Right cardiac atrium (tissue), 5 donors: ENCODE measurements around the gene SLC35B4. TPM values are rescaled to one million over a fixed set of nuclear protein-coding genes. Genes with fewer than 3 reads are reported as not detected.

Experiments
- ATAC-seq, 2 donors: fragments of 200-7000 bp; cut with Tn5 transposase; one replicate each; pipeline versions ENCODE4 v1.8.0 to v1.9.1; 2020; ENCODE audit warnings: moderate library complexity in 2 of 2, mild to moderate bottlenecking in 1 of 2
- DNase-seq, 3 donors: peaks; one replicate each; pipeline ENCODE4 v3.0.0-alpha.2; 2020
- H3K27ac ChIP-seq: one replicate; pipeline ENCODE4 v1.5.1; 2013; ENCODE audit warnings: mild to moderate bottlenecking, low read length, control low read depth, moderate library complexity
- H3K27me3 ChIP-seq: one replicate; pipeline ENCODE4 v1.6.1; 2013; ENCODE audit not compliant: control insufficient read depth, insufficient read depth
- H3K4me1 ChIP-seq: one replicate; pipeline ENCODE4 v1.6.1; 2013; ENCODE audit warnings: low read length; ENCODE audit not compliant: control insufficient read depth, insufficient read depth
- H3K4me3 ChIP-seq: one replicate; pipeline ENCODE4 v1.5.1; 2013; ENCODE audit warnings: low read length, control low read depth
- H3K9me3 ChIP-seq: one replicate; pipeline ENCODE4 v1.6.1; 2013; ENCODE audit warnings: low read length; ENCODE audit not compliant: control insufficient read depth
- WGBS: extraction: QIAGEN DNeasy Blood & Tissue Kit; methylation state at CpG from one replicate; pipeline ENCODE4 v1.1.7; 2013; 5-methylcytosine and 5-hydroxymethylcytosine counted together
- intact Hi-C, 4 donors: fragments of 100-400 bp; cut with DNase I; formaldehyde crosslinking; loops; one replicate each; pipeline versions ENCODE4 v1.11.0 to v1.14.0; 2022 to 2023
- polyA plus RNA-seq: library from polyadenylated mRNA; stranded (reverse); fragments of 200-250 nt; gene quantifications from one replicate; pipeline ENCODE4 v1.2.3, GENCODE V29; 2013
- total RNA-seq, 4 donors: library from RNA; stranded (reverse); fragmentation: NEBNext Ultra II Directional; extraction: Animal tissue kit (Norgen Biotek cat#: 25700); gene quantifications; one replicate each; pipeline ENCODE4 v1.2.1, GENCODE V29; 2021
- donor health status: healthy with polysubstance abuse.
- donor health status: DM: no; HTN: yes; CAD: no.
- donor health status: DM: no; HTN: no; CAD: no.
- donor health status: DM: no; HTN: yes; CAD: no; lungs with severe emphysema.
- donor health status: DM: yes; HTN: yes; CAD: no.

SLC35B4 gene
- total and polyA plus RNA-seq, 5 donors = 2.4 to 9.2 (median 6.6) TPM

- peak in 1 of 2 donors; percentile 23 for ATAC-seq
- WGBS = 83% methylated on average over 3 of the region's 3 CpGs
- Histone ChIP-seq H3K9me3 (no peaks in the 10 kb centered on the region), H3K4me1 (peaks cover 1% of the 10 kb centered on the region), H3K27ac (no peak overlapping the region), H3K4me3 (no peak overlapping the region), H3K27me3 (no peaks in the 10 kb centered on the region)
- no peak for DNase-seq
- intact Hi-C loops = no loop called here
Observed at GRCh38 chr7:134290286-134290685, 26.4 kb downstream of the SLC35B4 start.

GRCh38 chr7:134289841-134290240 lies 26.9 kb downstream of the SLC35B4 start:
- no peaks in the 10 kb centered on the region for H3K9me3 ChIP-seq
- WGBS = 66% methylated on average over 2 of the region's 2 CpGs
- intact Hi-C loops = no loop called here
- no peak overlapping the region for H3K27ac ChIP-seq
- no peak overlapping the region for H3K4me3 ChIP-seq
- ATAC-seq (no peak), DNase-seq (no peak)
- H3K27me3 ChIP-seq = no peaks in the 10 kb centered on the region
- peaks cover 1% of the 10 kb centered on the region for H3K4me1 ChIP-seq

- DNase-seq = no peak
- 63% methylated on average over 7 of the region's 7 CpGs for WGBS
- H3K27ac ChIP-seq = no peak overlapping the region
- ATAC-seq = no peak
- no peaks in the 10 kb centered on the region for H3K9me3 ChIP-seq
- intact Hi-C loops = no loop called here
- peaks cover 1% of the 10 kb centered on the region for H3K4me1 ChIP-seq
- no peak overlapping the region for H3K4me3 ChIP-seq
- H3K27me3 ChIP-seq = no peaks in the 10 kb centered on the region
Observed at GRCh38 chr7:134289423-134289822, 27.3 kb downstream of the SLC35B4 start.

- DNase-seq (no peak), ATAC-seq (no peak)
- Histone ChIP-seq H3K4me1 (peaks cover 1% of the 10 kb centered on the region), H3K27ac (no peak overlapping the region), H3K9me3 (no peaks in the 10 kb centered on the region), H3K4me3 (no peak overlapping the region), H3K27me3 (no peaks in the 10 kb centered on the region)
- WGBS = 85% methylated on average over 12 of the region's 12 CpGs
- intact Hi-C loops = no loop called here
Observed at GRCh38 chr7:134287916-134288659, 28.6 kb downstream of the SLC35B4 start.

GRCh38 chr7:134284952-134285351 lies 31.8 kb downstream of the SLC35B4 start:
- no peak overlapping the region for H3K27ac ChIP-seq
- no peaks in the 10 kb centered on the region for H3K9me3 ChIP-seq
- intact Hi-C loops = no loop called here
- WGBS = 73% methylated on average over 3 of the region's 3 CpGs
- DNase-seq (no peak), ATAC-seq (no peak)
- no peak overlapping the region for H3K4me3 ChIP-seq
- H3K4me1 ChIP-seq = no peaks in the 10 kb centered on the region
- no peaks in the 10 kb centered on the region for H3K27me3 ChIP-seq

GRCh38 chr7:134284011-134284410 lies 32.7 kb downstream of the SLC35B4 start:
- no peak overlapping the region for H3K4me3 ChIP-seq
- H3K27me3 ChIP-seq = no peaks in the 10 kb centered on the region
- WGBS = 44% methylated on average over 6 of the region's 6 CpGs
- no peak overlapping the region for H3K27ac ChIP-seq
- no peak for ATAC-seq
- no peaks in the 10 kb centered on the region for H3K9me3 ChIP-seq
- no peak for DNase-seq
- intact Hi-C loops = no loop called here
- no peaks in the 10 kb centered on the region for H3K4me1 ChIP-seq

GRCh38 chr7:134280508-134280907 lies 36.2 kb downstream of the SLC35B4 start:
- H3K4me3 ChIP-seq = no peak overlapping the region
- H3K9me3 ChIP-seq = no peaks in the 10 kb centered on the region
- H3K4me1 ChIP-seq = no peaks in the 10 kb centered on the region
- WGBS = 48% methylated on average over 2 of the region's 2 CpGs
- no peak for ATAC-seq
- intact Hi-C loops = no loop called here
- no peak overlapping the region for H3K27ac ChIP-seq
- H3K27me3 ChIP-seq = no peaks in the 10 kb centered on the region
- no peak for DNase-seq

- no peak for DNase-seq
- Histone ChIP-seq H3K27me3 (no peaks in the 10 kb centered on the region), H3K9me3 (no peaks in the 10 kb centered on the region), H3K27ac (no peak overlapping the region), H3K4me1 (no peaks in the 10 kb centered on the region), H3K4me3 (no peak overlapping the region)
- no peak for ATAC-seq
- intact Hi-C loops = no loop called here
Observed at GRCh38 chr7:134279898-134280297, 36.8 kb downstream of the SLC35B4 start.

GRCh38 chr7:134279336-134279735 lies 37.4 kb downstream of the SLC35B4 start:
- intact Hi-C loops = no loop called here
- Histone ChIP-seq H3K4me1 (no peaks in the 10 kb centered on the region), H3K27ac (no peak overlapping the region), H3K4me3 (no peak overlapping the region), H3K9me3 (no peaks in the 10 kb centered on the region), H3K27me3 (no peaks in the 10 kb centered on the region)
- ATAC-seq (no peak), DNase-seq (no peak)
- 57% methylated on average over 3 of the region's 3 CpGs for WGBS

- no peak overlapping the region for H3K27ac ChIP-seq
- 75% methylated on average over 7 of the region's 7 CpGs for WGBS
- no peaks in the 10 kb centered on the region for H3K27me3 ChIP-seq
- no peaks in the 10 kb centered on the region for H3K9me3 ChIP-seq
- no peak for ATAC-seq
- no peaks in the 10 kb centered on the region for H3K4me1 ChIP-seq
- no peak for DNase-seq
- intact Hi-C loops = no loop called here
- no peak overlapping the region for H3K4me3 ChIP-seq
Observed at GRCh38 chr7:134278502-134279153, 38.1 kb downstream of the SLC35B4 start.

GRCh38 chr7:134276951-134277350 lies 39.8 kb downstream of the SLC35B4 start:
- H3K4me1 ChIP-seq = no peaks in the 10 kb centered on the region
- 40% methylated on average over 5 of the region's 5 CpGs for WGBS
- H3K9me3 ChIP-seq = no peaks in the 10 kb centered on the region
- H3K27ac ChIP-seq = no peak overlapping the region
- no peak for ATAC-seq
- peak in 1 of 3 donors; percentile 14 for DNase-seq
- intact Hi-C loops = no loop called here
- no peaks in the 10 kb centered on the region for H3K27me3 ChIP-seq
- H3K4me3 ChIP-seq = no peak overlapping the region
